Stimulated activated naive CD8-positive, alpha-beta T cell treated with anti-CD3 and anti-CD28 coated beads, Interleukin-15, Interleukin-2, amounts not matched to agents 100 U/mL and 50 U/mL, for 24 hours (primary cell): Measurements from ENCODE around the gene NCAM2.
"Not testable (repeated sequence)": the region's sequence is repeated elsewhere in the genome, so short reads cannot be mapped to it uniquely, and the experiment has no call there.

Experiments used
- ATAC-seq: fragments of 150-1000 bp; cut with Tn5 transposase; one replicate; pipeline ENCODE4 v1.10.0; 2021
- DNase-seq: peaks from one replicate; pipeline ENCODE4 v3.0.0; 2021

NCAM2 gene

DNA sequence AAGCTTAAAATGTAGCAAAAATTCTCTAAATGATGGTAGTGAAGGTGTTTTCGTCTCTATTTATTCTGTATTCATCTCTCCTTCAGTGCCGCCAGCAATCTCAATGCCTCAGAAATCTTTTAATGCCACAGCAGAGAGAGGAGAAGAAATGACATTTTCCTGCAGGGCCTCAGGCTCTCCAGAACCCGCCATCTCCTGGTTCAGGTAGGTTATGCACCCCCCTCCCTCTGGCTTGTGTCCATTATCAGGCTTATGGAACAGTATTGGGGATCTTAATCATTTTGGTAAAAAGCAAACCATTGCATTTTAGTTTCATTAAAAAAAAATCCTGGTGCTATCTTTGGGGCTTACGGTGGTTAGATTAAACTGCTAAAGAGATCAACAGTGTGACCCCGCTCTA is 326.1 kb downstream of the NCAM2 start:
- DNase-seq (no peak), ATAC-seq (no peak)

- ATAC-seq: no peak
- no peak for DNase-seq
These were observed 334.3 kb downstream of the NCAM2 start for GRCh38 chr21:21332492-21332891.

GRCh38 chr21:21341041-21341440 is 342.8 kb downstream of the NCAM2 start:
- ATAC-seq: no peak
- DNase-seq: no peak

DNA sequence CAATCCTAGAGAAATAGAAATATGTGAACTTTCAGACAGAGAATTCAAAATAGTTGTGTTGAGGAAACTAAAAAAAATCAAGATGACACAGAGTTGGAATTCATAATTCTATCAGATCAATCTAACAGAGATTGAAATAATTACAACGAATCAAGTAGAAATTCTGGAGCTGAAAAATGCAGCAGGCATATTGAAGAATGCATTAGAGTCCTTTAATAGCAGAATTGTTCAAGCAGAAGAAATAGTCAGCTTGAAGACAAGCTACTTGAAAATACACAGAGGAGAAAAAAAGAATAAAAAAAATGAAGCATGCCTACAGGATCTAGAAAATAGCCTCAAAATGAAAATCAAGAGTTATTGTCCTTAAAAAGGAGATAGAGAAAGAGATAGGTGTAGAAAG is 347.1 kb downstream of the NCAM2 start:
- no peak for ATAC-seq

DNA sequence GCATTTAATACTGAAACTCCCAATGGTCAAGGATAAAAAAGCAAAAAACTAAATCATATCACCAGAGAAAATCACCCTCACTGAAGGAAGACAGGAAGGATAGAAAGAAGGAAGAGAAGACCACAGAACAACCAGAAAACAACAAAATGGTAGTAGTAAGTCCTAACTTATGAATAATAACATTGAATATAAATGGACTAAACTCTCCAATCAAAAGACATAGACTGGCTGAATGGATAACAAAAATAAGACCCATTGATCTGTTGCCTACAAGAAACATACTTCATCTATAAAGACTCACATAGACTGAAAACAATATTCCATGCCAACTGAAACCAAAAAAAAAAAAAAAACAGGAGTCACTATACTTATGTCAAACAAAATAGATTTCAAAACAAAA is 347.7 kb downstream of the NCAM2 start:
- ATAC-seq (no peak), DNase-seq (no peak)

More for the DNA sequence above, 347.1 kb downstream of the NCAM2 start:
- no peak for DNase-seq

GRCh38 chr21:21366277-21366676 is 368.1 kb downstream of the NCAM2 start:
- no peak for ATAC-seq
- no peak for DNase-seq

DNA sequence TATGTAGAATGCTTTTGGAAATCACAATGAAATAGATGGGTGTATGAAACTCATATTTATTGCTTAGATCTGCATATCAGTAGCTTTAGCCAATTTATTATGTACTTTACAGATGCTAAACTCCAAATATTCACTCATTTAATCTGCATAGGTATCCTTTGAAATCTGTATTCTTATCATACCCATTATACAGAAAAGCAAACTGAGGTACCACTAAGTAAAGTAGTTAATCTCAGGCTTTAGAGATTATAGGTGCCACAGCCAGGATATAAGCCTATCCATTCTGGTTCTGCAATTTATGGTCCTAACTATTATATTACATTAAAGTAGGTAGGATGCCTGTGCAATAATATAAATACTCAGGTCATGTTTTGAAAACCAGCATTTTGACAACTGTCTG is 369.4 kb downstream of the NCAM2 start:
- DNase-seq (no peak), ATAC-seq (no peak)

DNA sequence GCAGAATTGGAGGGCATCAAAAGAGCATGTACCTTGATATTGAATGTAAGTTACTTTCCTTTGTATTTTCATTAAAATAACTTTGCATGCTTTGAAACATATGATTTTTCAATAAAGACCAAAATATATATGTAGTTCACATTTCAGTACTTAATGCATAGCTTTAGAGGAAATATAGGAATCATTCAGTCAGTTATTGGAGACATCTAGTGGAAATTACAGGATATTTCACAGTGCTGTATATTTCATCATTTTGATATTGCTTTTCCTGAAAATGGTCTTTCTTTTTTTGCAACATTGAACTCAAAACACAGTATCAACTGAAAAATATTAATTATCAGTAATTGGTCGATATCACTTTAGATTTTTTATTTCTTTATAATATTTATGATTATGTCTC is 375.8 kb downstream of the NCAM2 start:
- no peak for DNase-seq
- ATAC-seq: no peak

DNA sequence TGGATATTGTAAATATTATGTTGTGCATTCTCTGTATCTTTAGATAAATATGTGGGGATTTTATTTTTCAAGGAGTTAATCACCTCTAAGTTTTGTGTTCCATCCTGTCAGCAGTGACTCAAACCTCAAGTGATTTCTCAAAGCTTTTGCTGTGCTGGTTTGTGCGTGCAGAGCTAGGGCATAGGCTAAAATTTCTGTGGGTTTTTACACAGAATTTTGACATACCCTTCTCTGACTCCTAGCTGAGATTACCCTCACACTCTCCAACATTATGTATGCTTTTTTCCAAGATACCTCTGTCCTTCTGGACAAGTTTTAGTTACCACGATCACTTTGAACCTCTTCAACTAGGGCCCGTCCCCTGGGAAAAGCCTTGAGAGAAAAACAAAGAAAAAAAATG is 384.9 kb downstream of the NCAM2 start:
- ATAC-seq (no peak), DNase-seq (no peak)

DNA sequence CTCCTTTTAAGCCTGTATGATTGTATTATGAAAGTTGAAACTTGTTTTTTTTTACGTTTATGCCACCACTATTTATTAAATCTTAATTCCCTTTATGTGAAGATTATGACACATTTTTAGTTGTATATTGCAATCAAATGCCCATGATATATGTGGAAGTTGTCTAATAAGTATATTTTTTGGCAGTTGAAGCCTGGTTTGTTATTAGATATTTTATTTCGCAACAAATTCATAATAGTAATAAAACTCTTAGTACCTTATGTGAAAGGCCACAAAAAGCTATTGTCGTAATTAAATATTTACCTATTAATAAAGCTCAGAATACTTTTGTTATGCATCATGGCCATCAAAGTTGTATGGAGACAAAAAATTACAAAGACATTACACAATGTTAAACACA is 386.8 kb downstream of the NCAM2 start:
- no peak for ATAC-seq
- DNase-seq: no peak

GRCh38 chr21:21385404-21385803 is 387.2 kb downstream of the NCAM2 start:
- ATAC-seq (no peak), DNase-seq (no peak)

- no peak for ATAC-seq
- no peak for DNase-seq
These were observed 389.7 kb downstream of the NCAM2 start for GRCh38 chr21:21387916-21388315.

- no peak for ATAC-seq
- no peak for DNase-seq
These were observed 395.9 kb downstream of the NCAM2 start for GRCh38 chr21:21394064-21394463.

DNA sequence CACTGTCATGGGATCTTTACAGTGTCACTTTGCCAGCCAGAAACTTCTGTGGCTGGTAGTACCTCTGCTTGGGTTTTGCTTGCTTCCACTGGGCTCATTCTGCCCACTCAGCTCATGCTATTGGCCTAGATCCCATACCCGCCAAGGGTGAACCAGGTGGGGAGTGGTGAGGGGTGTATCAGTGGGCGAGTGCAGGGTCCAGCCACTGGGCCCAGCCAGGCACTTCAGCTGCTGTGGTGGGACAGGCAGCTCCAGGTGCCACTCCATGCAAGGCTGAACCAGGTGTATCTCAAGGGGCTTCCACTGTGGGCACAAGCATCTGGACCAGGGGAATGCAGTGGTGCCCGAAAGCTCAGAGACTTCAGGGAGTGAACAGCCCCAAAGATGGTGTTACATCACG is 398.2 kb downstream of the NCAM2 start:
- DNase-seq (no peak), ATAC-seq (peak; percentile 9)

GRCh38 chr21:21397464-21397863 is 399.3 kb downstream of the NCAM2 start:
- DNase-seq (no peak), ATAC-seq (no peak)

GRCh38 chr21:21401444-21401843 is 403.2 kb downstream of the NCAM2 start:
- no peak for ATAC-seq
- no peak for DNase-seq

GRCh38 chr21:21402187-21402586 is 404.0 kb downstream of the NCAM2 start:
- DNase-seq, ATAC-seq: not testable (repeated sequence)

- ATAC-seq: not testable (repeated sequence)
These were observed 406.1 kb downstream of the NCAM2 start for GRCh38 chr21:21404261-21404660.

GRCh38 chr21:21406921-21407320 is 408.7 kb downstream of the NCAM2 start:
- DNase-seq (no peak), ATAC-seq (no peak)

More at GRCh38 chr21:21404261-21404660, 406.1 kb downstream of the NCAM2 start:
- not testable (repeated sequence) for DNase-seq

DNA sequence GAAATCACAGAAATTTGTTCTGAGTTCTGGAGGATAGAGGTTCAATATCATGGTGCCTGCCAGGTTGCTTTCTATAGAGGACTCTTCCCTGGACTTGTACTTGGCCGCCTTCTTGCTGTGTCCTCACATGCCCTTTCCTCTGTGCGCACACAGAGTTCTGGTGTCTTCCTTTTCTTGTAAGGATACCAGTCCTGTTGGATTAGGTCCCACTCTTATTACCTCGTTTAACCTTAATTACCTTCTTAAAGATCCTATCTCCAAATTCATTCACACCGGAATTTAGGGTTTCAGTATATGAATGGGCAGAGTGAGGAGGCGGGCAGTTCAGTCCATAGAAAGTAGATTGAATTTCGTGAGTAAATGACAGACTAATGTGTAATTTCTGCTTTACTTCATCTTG is 413.9 kb downstream of the NCAM2 start:
- DNase-seq (no peak), ATAC-seq (no peak)

DNA sequence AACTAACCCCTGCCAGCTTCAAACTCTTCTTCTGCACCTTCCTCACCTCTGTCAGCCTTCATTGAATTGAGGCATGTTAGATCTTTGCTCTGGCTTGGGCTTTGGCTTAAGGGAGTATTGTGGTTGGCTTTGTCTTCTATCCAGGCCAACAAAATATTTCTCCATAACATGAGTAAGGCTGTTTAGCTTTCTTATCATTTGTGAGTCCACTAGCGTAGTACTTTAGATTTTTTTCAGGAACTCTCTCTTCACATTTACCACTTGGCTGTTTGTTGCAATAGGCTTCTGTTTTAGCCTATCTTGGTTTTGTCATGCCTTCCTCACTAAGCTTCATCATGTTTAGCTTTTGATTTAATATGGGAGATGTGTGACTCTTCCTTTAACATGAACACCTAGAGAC is 417.5 kb downstream of the NCAM2 start:
- ATAC-seq: no peak

DNA sequence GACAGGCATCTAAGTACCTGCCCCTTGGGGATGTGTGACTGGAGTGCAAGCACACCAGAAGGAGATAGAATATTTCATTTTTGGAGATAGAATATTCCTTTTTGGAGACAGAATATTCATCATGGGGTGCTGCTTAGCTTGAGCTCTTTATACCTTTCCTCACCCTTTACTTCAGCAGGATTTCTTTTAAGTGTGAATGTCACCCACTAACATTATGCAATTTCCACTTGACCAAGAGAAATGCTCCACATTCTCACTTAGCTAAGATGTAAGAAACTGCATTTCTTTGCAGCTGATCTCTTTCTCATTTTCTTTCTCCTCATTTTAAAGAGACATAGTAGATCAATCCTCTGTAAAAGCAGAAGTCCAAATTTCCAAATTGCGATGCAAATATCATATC is 436.7 kb downstream of the NCAM2 start:
- DNase-seq (no peak), ATAC-seq (no peak)

More for the DNA sequence above, 417.5 kb downstream of the NCAM2 start:
- no peak for DNase-seq

GRCh38 chr21:21436012-21436534 is 437.9 kb downstream of the NCAM2 start:
- no peak for DNase-seq
- ATAC-seq: no peak

GRCh38 chr21:21439761-21440160 is 441.6 kb downstream of the NCAM2 start:
- ATAC-seq: no peak
- no peak for DNase-seq

DNA sequence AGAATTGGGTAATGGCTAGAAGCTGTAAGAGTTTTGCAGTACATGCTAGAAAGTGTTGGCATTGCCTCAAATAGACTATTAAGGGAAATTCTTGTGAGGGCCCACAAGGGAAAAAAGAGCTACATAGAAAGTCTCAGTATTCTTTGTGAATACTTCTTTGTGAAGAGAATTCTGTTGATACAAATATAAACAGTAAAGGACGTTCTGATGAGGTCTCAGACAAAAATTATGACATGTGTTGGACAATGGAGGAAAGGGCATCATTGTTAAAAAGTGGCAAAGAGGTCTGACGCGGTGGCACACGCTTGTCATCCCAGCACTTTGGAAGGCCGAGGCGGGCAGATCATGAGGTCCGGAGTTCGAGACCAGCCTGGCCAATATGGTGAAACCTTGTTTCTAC is 458.9 kb downstream of the NCAM2 start:
- no peak for DNase-seq
- no peak for ATAC-seq
